ENCODE results near the gene ETAA1.

Gene ETAA1

GRCh38 chr2:67397143-67397986, at the start of gene ETAA1:
Gene ETAA1 (plus strand): TSS chr2:67397333. CDS start chr2:67397449, 116 bp downstream.
- DNase-seq (ENCODE audit: low spot score): peak; percentile 96

DNA sequence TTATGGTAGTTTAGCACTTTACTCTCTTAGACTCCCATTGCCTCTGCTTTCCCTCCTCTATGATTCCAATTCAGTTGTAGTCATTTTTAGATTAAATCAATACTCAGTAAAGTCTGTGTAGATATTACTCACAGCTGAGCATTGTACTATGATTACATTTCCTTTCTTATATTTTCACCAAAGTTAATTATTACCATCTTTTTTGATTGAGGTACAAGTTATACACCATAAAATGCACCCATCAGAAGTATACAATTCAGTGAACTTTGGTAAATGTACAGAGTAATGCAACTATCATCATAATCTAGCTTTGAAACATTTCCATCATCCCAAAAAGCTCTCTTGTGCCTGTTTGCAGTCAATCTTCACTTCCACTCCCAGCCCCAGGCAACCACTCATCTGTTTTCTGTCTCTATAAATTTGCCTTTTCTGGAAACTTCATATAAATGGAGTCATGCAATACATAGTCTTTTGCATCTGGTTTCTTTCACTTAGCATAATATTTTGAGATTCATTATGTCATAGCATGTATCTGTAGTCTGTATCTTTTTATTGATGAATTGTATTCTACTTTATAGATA, 30.2 kb upstream of the ETAA1 start:
- no peak for DNase-seq (ENCODE audit: low spot score)

DNA sequence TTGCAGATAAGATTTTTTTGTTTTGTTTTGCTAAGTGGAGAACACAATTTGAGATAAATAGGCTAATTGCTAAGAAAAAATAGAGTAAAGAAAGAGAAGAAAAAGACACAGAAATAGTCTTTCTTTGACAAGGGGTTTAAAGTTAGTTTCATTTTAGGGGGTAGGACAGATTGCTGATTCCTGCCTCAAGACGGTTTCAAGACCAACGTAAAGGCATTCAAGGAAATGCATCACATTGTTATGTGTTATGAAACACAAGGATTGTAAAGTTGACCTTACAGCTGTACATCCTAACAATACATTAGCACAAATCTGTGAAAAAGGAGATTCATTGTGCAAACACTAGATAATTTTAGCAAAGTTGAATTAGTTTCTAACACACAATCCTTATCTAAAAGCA, 22.7 kb upstream of the ETAA1 start:
- DNase-seq (ENCODE audit: low spot score): no peak

GRCh38 chr2:67374949-67375348, 22.2 kb upstream of the ETAA1 start:
- no peak for DNase-seq (ENCODE audit: low spot score)

- no peak for DNase-seq (ENCODE audit: low spot score)
These were observed 18.6 kb upstream of the ETAA1 start for GRCh38 chr2:67378555-67378954.

GRCh38 chr2:67379048-67379447, 18.1 kb upstream of the ETAA1 start:
- no peak for DNase-seq (ENCODE audit: low spot score)

GRCh38 chr2:67384123-67384822, 12.9 kb upstream of the ETAA1 start:
- DNase-seq (ENCODE audit: low spot score): no peak

GRCh38 chr2:67388680-67389079, 8.5 kb upstream of the ETAA1 start:
- no peak for DNase-seq (ENCODE audit: low spot score)

DNA sequence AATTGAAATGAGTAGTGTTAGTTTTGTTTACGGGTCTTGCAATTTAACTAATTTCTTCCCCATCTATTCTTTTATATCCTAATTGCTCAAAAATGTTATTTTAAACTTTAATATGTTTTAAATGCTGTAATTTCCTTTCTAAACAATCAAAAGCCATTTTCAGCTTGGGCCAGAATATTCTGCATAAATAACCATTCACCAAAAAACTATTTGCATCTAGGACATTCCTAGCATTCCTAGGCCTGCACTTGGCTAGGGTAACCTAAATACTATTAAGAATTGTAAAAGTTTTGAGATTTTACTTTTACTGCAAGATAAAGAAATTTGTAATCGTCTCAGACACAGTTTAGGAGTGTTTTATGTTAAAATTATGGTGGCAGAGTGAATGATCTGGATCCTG, 7.8 kb upstream of the ETAA1 start:
- DNase-seq (ENCODE audit: low spot score): no peak

DNA sequence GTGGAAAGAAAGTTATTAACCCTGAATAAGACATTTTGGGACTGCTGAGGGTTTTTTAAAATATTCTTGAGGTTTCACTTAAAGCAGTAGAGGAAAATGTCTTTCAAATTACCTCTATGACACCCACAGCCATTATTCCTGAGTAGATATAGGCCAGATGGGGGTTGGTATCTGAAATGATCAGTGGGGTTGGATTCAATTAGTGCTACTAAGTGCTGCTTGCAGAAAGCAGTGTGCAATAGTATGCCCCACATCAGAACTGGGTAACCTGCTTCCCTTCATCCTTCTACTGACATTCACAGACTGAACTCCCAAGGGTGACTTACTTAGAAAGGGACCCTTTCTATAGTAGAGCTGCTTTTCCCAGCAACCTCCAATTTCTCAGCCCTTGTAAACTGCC, 7.3 kb upstream of the ETAA1 start:
- DNase-seq (ENCODE audit: low spot score): no peak

GRCh38 chr2:67393237-67393636, 3.9 kb upstream of the ETAA1 start:
- no peak for DNase-seq (ENCODE audit: low spot score)

- DNase-seq (ENCODE audit: low spot score): no peak
These were observed 2.4 kb upstream of the ETAA1 start for GRCh38 chr2:67394734-67395133.

- no peak for DNase-seq (ENCODE audit: low spot score)
These were observed 2.0 kb downstream of the ETAA1 start for GRCh38 chr2:67399144-67399543.

- DNase-seq (ENCODE audit: low spot score): no peak
These were observed 2.8 kb downstream of the ETAA1 start for GRCh38 chr2:67399831-67400489.

GRCh38 chr2:67400560-67401485, 3.7 kb downstream of the ETAA1 start:
- no peak for DNase-seq (ENCODE audit: low spot score)

DNA sequence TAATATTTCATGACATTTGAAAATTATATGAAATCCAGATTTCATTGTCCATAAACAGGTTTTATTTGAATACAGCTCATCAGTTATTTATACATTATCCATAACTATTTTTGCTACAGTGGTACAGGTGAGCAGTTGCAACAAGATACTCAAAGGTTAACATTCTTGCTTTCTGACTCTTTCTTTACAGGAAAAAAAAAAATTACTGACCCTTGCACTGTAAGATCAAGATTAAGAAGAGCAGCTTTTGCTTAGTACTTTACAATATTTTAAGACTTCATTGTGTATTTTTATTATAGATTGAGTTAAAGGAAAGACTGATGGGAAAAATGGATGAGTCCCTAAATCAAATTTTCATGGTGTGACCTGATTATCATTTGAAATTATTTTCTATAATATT, 11.2 kb downstream of the ETAA1 start:
- DNase-seq (ENCODE audit: low spot score): no peak

GRCh38 chr2:67412424-67412823, 15.3 kb downstream of the ETAA1 start:
- DNase-seq (ENCODE audit: low spot score): no peak

DNA sequence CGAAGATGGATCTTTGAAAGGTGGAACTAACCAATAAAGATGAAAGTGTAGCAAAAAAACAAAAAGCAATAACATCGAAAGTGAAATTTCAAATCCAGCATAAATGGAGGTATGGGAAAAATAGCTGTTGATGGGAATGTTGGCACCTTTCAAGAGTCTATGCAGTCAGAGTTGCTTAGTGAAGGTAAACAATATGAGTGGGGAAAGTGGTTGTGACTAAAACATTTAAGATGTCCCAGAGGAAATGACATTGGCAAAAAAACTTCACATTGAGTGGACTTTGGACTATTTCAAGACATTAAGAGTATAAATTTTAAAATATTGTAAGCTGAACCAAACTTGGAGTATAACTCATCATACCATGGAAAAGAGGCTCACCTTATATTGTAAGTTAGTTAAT, 17.7 kb downstream of the ETAA1 start:
- no peak for DNase-seq (ENCODE audit: low spot score)

- no peak for DNase-seq (ENCODE audit: low spot score)
These were observed 19.0 kb downstream of the ETAA1 start for GRCh38 chr2:67416136-67416535.

DNA sequence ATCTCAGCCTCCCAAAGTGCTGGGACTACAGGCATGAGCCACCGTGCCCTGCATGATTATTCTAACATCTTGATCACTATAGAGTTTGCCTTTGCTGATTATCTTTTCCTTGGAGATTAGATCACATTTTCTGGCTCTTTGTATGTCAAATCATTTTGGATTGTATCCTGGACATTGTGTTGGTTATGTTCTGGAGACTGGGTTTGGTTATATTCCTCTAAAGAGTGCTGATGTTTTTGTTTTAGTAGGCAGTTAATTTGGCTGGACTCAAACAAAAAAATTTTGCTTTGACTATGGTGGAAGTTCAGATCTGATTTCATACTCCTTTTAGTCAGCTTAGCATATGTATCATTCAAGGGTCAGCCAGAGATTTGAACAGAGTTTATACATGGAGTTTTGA, 26.4 kb downstream of the ETAA1 start:
- no peak for DNase-seq (ENCODE audit: low spot score)

DNA sequence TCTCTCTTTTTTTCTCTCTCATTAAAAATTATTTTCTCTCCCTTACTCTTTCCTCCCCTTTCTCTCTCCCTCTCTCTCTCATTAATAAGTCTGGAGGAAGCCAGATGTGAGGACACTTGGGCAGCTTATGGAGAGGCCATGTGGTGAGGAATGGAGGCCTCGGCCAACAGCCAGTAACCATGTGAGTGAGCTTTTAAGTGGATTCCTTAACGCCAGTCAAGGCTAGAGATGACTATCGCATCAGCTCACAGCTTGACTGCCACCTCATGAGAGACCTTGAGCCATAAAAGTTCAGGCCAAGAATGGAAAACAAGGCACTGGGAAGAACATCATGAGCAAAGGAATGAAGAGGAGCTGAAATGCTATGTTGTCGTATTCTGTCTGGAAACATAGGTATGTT, 39.1 kb downstream of the ETAA1 start:
- no peak for DNase-seq (ENCODE audit: low spot score)

DNA sequence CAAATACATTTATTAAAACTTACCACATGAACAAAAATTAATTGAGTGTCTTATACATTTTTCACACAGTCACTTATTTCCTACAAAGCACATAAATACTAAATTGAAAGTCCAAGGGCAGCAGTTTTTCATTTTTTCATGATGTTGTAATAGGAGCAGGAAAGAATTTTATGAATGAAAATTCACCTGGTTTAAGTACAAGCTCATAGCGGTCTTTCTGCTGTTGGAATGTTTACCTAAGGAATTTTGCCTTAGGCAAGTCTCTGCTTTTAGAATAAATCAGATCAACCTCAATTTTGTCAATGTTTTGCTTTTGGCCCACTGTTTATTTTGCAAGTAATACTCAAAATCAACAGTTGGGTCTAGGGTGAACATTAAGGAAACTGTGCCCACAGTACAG, 40.0 kb downstream of the ETAA1 start:
- no peak for DNase-seq (ENCODE audit: low spot score)

Data from HuH-7 (cell line).